Choroid plexus epithelial cell (primary cell): ENCODE results near the gene USP17L15.
"Not testable (repeated sequence)": the region's sequence is repeated elsewhere in the genome, so short reads cannot be mapped to it uniquely, and the experiment has no call there.

ENCODE experiments used
- DNase-seq: peaks from one replicate; pipeline ENCODE4 v3.0.0-alpha.2; 2010; ENCODE audit warnings: low read depth
- H3K4me3 ChIP-seq: 2 replicates; pipeline ENCODE4 v1.5.1; 2011; ENCODE audit warnings: low read depth, mild to moderate bottlenecking, control low read depth, low read length, moderate library complexity

Gene USP17L15

GRCh38 chr4:9234085-9234484, at the start of gene USP17L15:
Gene USP17L15, plus strand, starts transcription at chr4:9234385. Its CDS starts 0 bp downstream, at chr4:9234385.
- not testable (repeated sequence) for DNase-seq, H3K4me3 ChIP-seq

- not testable (repeated sequence) for H3K4me3 ChIP-seq, DNase-seq
Measured at GRCh38 chr4:9210357-9210756, 23.8 kb upstream of the USP17L15 start, which contains the start of gene USP17L10. Gene USP17L10, plus strand, starts transcription at chr4:9210657. Its CDS starts 0 bp downstream, at chr4:9210657.

- not testable (repeated sequence) for H3K4me3 ChIP-seq, DNase-seq
Measured at GRCh38 chr4:9214701-9215100, 19.5 kb upstream of the USP17L15 start.

GRCh38 chr4:9215105-9215504, 19.1 kb upstream of the USP17L15 start, which contains the start of gene USP17L11:
Gene USP17L11, plus strand, starts transcription at chr4:9215405. Its CDS starts 0 bp downstream, at chr4:9215405.
- not testable (repeated sequence) for H3K4me3 ChIP-seq, DNase-seq

GRCh38 chr4:9219852-9220251, 14.3 kb upstream of the USP17L15 start, which contains the start of gene USP17L12:
Gene USP17L12, plus strand, starts transcription at chr4:9220152. Its CDS starts 0 bp downstream, at chr4:9220152.
- not testable (repeated sequence) for DNase-seq, H3K4me3 ChIP-seq

- not testable (repeated sequence) for H3K4me3 ChIP-seq, DNase-seq
Measured at GRCh38 chr4:9224596-9224995, 9.6 kb upstream of the USP17L15 start, which contains the start of gene USP17L13. Gene USP17L13, plus strand, starts transcription at chr4:9224896. Its CDS starts 0 bp downstream, at chr4:9224896.

GRCh38 chr4:9230249-9230648, 3.9 kb upstream of the USP17L15 start:
- DNase-seq, H3K4me3 ChIP-seq: not testable (repeated sequence)

GRCh38 chr4:9238461-9238860, 4.3 kb downstream of the USP17L15 start:
- not testable (repeated sequence) for H3K4me3 ChIP-seq, DNase-seq

GRCh38 chr4:9243579-9243978, 9.4 kb downstream of the USP17L15 start, which contains the start of gene USP17L17:
Gene USP17L17, plus strand, starts transcription at chr4:9243879. Its CDS starts 0 bp downstream, at chr4:9243879.
- DNase-seq, H3K4me3 ChIP-seq: not testable (repeated sequence)

GRCh38 chr4:9247953-9248680, 13.9 kb downstream of the USP17L15 start, which contains the start of gene USP17L18:
Gene USP17L18, plus strand, starts transcription at chr4:9248630. Its CDS starts 0 bp downstream, at chr4:9248630.
- not testable (repeated sequence) for H3K4me3 ChIP-seq, DNase-seq

GRCh38 chr4:9253078-9253477, 18.9 kb downstream of the USP17L15 start, which contains the start of gene USP17L19:
Gene USP17L19, plus strand, starts transcription at chr4:9253378. Its CDS starts 0 bp downstream, at chr4:9253378.
- DNase-seq, H3K4me3 ChIP-seq: not testable (repeated sequence)

GRCh38 chr4:9257824-9258223, 23.6 kb downstream of the USP17L15 start, which contains the start of gene USP17L20:
Gene USP17L20, plus strand, starts transcription at chr4:9258124. Its CDS starts 0 bp downstream, at chr4:9258124.
- DNase-seq, H3K4me3 ChIP-seq: not testable (repeated sequence)

- not testable (repeated sequence) for H3K4me3 ChIP-seq, DNase-seq
Measured at GRCh38 chr4:9262572-9262971, 28.4 kb downstream of the USP17L15 start, which contains the start of gene USP17L21. Gene USP17L21, plus strand, starts transcription at chr4:9262872. Its CDS starts 0 bp downstream, at chr4:9262872.

GRCh38 chr4:9267319-9267718, 33.1 kb downstream of the USP17L15 start, which contains the start of gene USP17L22:
Gene USP17L22, plus strand, starts transcription at chr4:9267619. Its CDS starts 0 bp downstream, at chr4:9267619.
- DNase-seq, H3K4me3 ChIP-seq: not testable (repeated sequence)

GRCh38 chr4:9271719-9272118, 37.5 kb downstream of the USP17L15 start:
- not testable (repeated sequence) for H3K4me3 ChIP-seq, DNase-seq
